KOPT-K1 (cell line): ENCODE results near the gene TRIM44.
"Not testable (repeated sequence)": the region's sequence is repeated elsewhere in the genome, so short reads cannot be mapped to it uniquely, and the experiment has no call there.

Experiments
- H3K27ac ChIP-seq: fragments of 200-600 bp; sonication (generic); 2 replicates; pipeline ENCODE4 v1.5.1; 2016; ENCODE audit warnings: antibody characterized with exemption, mild to moderate bottlenecking, low read depth, low read length; ENCODE audit not compliant: poor library complexity, severe bottlenecking
- H3K36me3 ChIP-seq: fragments of 200-600 bp; sonication (generic); 2 replicates; pipeline ENCODE4 v1.5.1; 2017; ENCODE audit warnings: antibody characterized with exemption, mild to moderate bottlenecking, low read length, moderate library complexity; ENCODE audit not compliant: insufficient read depth
- H3K9me3 ChIP-seq: fragments of 200-600 bp; sonication (generic); 2 replicates; pipeline ENCODE4 v1.5.1; 2017; ENCODE audit warnings: antibody characterized with exemption, low read length, mild to moderate bottlenecking; ENCODE audit not compliant: insufficient read depth, poor library complexity, severe bottlenecking

The TRIM44 gene

GRCh38 chr11:35740061-35740799 is 77.7 kb downstream of the TRIM44 start:
- no peak overlapping the region for H3K27ac ChIP-seq
- H3K36me3 ChIP-seq = no peaks in the 10 kb centered on the region
- H3K9me3 ChIP-seq = no peaks in the 10 kb centered on the region

- Histone ChIP-seq H3K27ac (no peak overlapping the region), H3K9me3 (no peaks in the 10 kb centered on the region), H3K36me3 (no peaks in the 10 kb centered on the region)
Observed at GRCh38 chr11:35742707-35743454, 80.3 kb downstream of the TRIM44 start.

GRCh38 chr11:35746356-35747153 is 84.0 kb downstream of the TRIM44 start:
- no peaks in the 10 kb centered on the region for H3K36me3 ChIP-seq
- no peaks in the 10 kb centered on the region for H3K9me3 ChIP-seq
- no peak overlapping the region for H3K27ac ChIP-seq

- Histone ChIP-seq H3K27ac (no peak overlapping the region), H3K36me3 (no peaks in the 10 kb centered on the region), H3K9me3 (no peaks in the 10 kb centered on the region)
Observed at GRCh38 chr11:35747668-35748067, 85.1 kb downstream of the TRIM44 start.

- no peaks in the 10 kb centered on the region for H3K9me3 ChIP-seq
- H3K27ac ChIP-seq = no peak overlapping the region
- H3K36me3 ChIP-seq = no peaks in the 10 kb centered on the region
Observed at GRCh38 chr11:35748644-35749043, 86.1 kb downstream of the TRIM44 start.

- H3K36me3 ChIP-seq = no peaks in the 10 kb centered on the region
- no peak overlapping the region for H3K27ac ChIP-seq
- no peaks in the 10 kb centered on the region for H3K9me3 ChIP-seq
Observed at GRCh38 chr11:35750315-35750714, 87.7 kb downstream of the TRIM44 start.

GRCh38 chr11:35750981-35751663 is 88.5 kb downstream of the TRIM44 start:
- Histone ChIP-seq H3K9me3 (no peaks in the 10 kb centered on the region), H3K36me3 (no peaks in the 10 kb centered on the region), H3K27ac (no peak overlapping the region)

GRCh38 chr11:35751664-35752061 is 89.1 kb downstream of the TRIM44 start:
- no peaks in the 10 kb centered on the region for H3K36me3 ChIP-seq
- H3K9me3 ChIP-seq = no peaks in the 10 kb centered on the region
- H3K27ac ChIP-seq = no peak overlapping the region

- Histone ChIP-seq H3K9me3 (no peaks in the 10 kb centered on the region), H3K27ac (no peak overlapping the region), H3K36me3 (no peaks in the 10 kb centered on the region)
Observed at GRCh38 chr11:35752115-35752514, 89.5 kb downstream of the TRIM44 start.

- H3K9me3 ChIP-seq, H3K27ac ChIP-seq, H3K36me3 ChIP-seq: not testable (repeated sequence)
Observed at GRCh38 chr11:35753573-35753972, 91.0 kb downstream of the TRIM44 start.

- not testable (repeated sequence) for H3K27ac ChIP-seq, H3K9me3 ChIP-seq, H3K36me3 ChIP-seq
Observed at GRCh38 chr11:35759951-35760350, 97.4 kb downstream of the TRIM44 start.

- Histone ChIP-seq H3K36me3 (no peaks in the 10 kb centered on the region), H3K9me3 (no peaks in the 10 kb centered on the region), H3K27ac (no peak overlapping the region)
Observed at GRCh38 chr11:35761899-35762298, 99.3 kb downstream of the TRIM44 start.

- Histone ChIP-seq H3K27ac (no peak overlapping the region), H3K36me3 (no peaks in the 10 kb centered on the region), H3K9me3 (no peaks in the 10 kb centered on the region)
Observed at GRCh38 chr11:35763301-35763700, 100.7 kb downstream of the TRIM44 start.

- no peaks in the 10 kb centered on the region for H3K36me3 ChIP-seq
Observed at GRCh38 chr11:35763765-35764164, 101.2 kb downstream of the TRIM44 start.

GRCh38 chr11:35764417-35764816 is 101.8 kb downstream of the TRIM44 start:
- no peaks in the 10 kb centered on the region for H3K36me3 ChIP-seq

More at GRCh38 chr11:35763765-35764164, 101.2 kb downstream of the TRIM44 start:
- Histone ChIP-seq H3K9me3 (no peaks in the 10 kb centered on the region), H3K27ac (no peak overlapping the region)

More at GRCh38 chr11:35764417-35764816, 101.8 kb downstream of the TRIM44 start:
- Histone ChIP-seq H3K27ac (no peak overlapping the region), H3K9me3 (no peaks in the 10 kb centered on the region)
